ENCODE results near the gene HRH3. TPM values are rescaled to one million over a fixed set of nuclear protein-coding genes. Genes with fewer than 3 reads are reported as not detected.

Gene HRH3
- total RNA-seq, 1 donor: not detected

- H3K27ac ChIP-seq (ENCODE audit: low read depth, low read length): no peak overlapping the region
- H4K20me1 ChIP-seq (ENCODE audit: insufficient read depth, low read length): peaks cover 82% of the 10 kb centered on the region
- H3K79me2 ChIP-seq (ENCODE audit: insufficient read depth, low read length): peaks cover 92% of the 10 kb centered on the region
- no peak overlapping the region for H3K4me2 ChIP-seq (ENCODE audit: insufficient read depth, low read length)
- no peak overlapping the region for H3K4me3 ChIP-seq (ENCODE audit: insufficient read depth, low read length)
- peaks cover 18% of the 10 kb centered on the region for H3K36me3 ChIP-seq (ENCODE audit: insufficient read depth, low read length)
- H3K27me3 ChIP-seq (ENCODE audit: insufficient read depth, low read length): no peaks in the 10 kb centered on the region
- DNase-seq (ENCODE audit: insufficient read length, low spot score, missing footprints): no peak
- no peak overlapping the region for H2AFZ ChIP-seq (ENCODE audit: low read length)
- no peaks in the 10 kb centered on the region for H3K4me1 ChIP-seq (ENCODE audit: insufficient read depth, low read length)
- no peaks in the 10 kb centered on the region for H3K9me3 ChIP-seq (ENCODE audit: low read depth, low read length)
- no peak for TF ChIP-seq CTCF (IDR thresholded peaks at IDR 0.05; ENCODE audit: extremely low read depth, low read depth, low read length)
Measured at GRCh38 chr20:62244644-62245108, 24.6 kb upstream of the HRH3 start.

- H3K4me3 ChIP-seq (ENCODE audit: insufficient read depth, low read length): no peak overlapping the region
- no peak for TF ChIP-seq CTCF (IDR thresholded peaks at IDR 0.05; ENCODE audit: extremely low read depth, low read depth, low read length)
- H3K27me3 ChIP-seq (ENCODE audit: insufficient read depth, low read length): no peaks in the 10 kb centered on the region
- peaks cover 18% of the 10 kb centered on the region for H3K36me3 ChIP-seq (ENCODE audit: insufficient read depth, low read length)
- peaks cover 95% of the 10 kb centered on the region for H3K79me2 ChIP-seq (ENCODE audit: insufficient read depth, low read length)
- no peak overlapping the region for H3K4me2 ChIP-seq (ENCODE audit: insufficient read depth, low read length)
- H3K27ac ChIP-seq (ENCODE audit: low read depth, low read length): no peak overlapping the region
- DNase-seq (ENCODE audit: insufficient read length, low spot score, missing footprints): no peak
- no peak overlapping the region for H2AFZ ChIP-seq (ENCODE audit: low read length)
- no peaks in the 10 kb centered on the region for H3K4me1 ChIP-seq (ENCODE audit: insufficient read depth, low read length)
- peaks cover 85% of the 10 kb centered on the region for H4K20me1 ChIP-seq (ENCODE audit: insufficient read depth, low read length)
- no peaks in the 10 kb centered on the region for H3K9me3 ChIP-seq (ENCODE audit: low read depth, low read length)
Measured at GRCh38 chr20:62243906-62244515, 23.9 kb upstream of the HRH3 start.

- no peak for DNase-seq (ENCODE audit: insufficient read length, low spot score, missing footprints)
- no peak for TF ChIP-seq CTCF (IDR thresholded peaks at IDR 0.05; ENCODE audit: extremely low read depth, low read depth, low read length)
- H3K27me3 ChIP-seq (ENCODE audit: insufficient read depth, low read length): no peaks in the 10 kb centered on the region
- no peak overlapping the region for H3K27ac ChIP-seq (ENCODE audit: low read depth, low read length)
- no peak overlapping the region for H3K4me3 ChIP-seq (ENCODE audit: insufficient read depth, low read length)
- H3K79me2 ChIP-seq (ENCODE audit: insufficient read depth, low read length): peaks cover 90% of the 10 kb centered on the region
- H3K9me3 ChIP-seq (ENCODE audit: low read depth, low read length): no peaks in the 10 kb centered on the region
- H2AFZ ChIP-seq (ENCODE audit: low read length): no peak overlapping the region
- H3K36me3 ChIP-seq (ENCODE audit: insufficient read depth, low read length): peaks cover 18% of the 10 kb centered on the region
- no peaks in the 10 kb centered on the region for H3K4me1 ChIP-seq (ENCODE audit: insufficient read depth, low read length)
- H3K4me2 ChIP-seq (ENCODE audit: insufficient read depth, low read length): no peak overlapping the region
- peaks cover 77% of the 10 kb centered on the region for H4K20me1 ChIP-seq (ENCODE audit: insufficient read depth, low read length)
Measured at GRCh38 chr20:62243106-62243505, 23.0 kb upstream of the HRH3 start.

GRCh38 chr20:62242176-62242575 lies 22.1 kb upstream of the HRH3 start:
- peaks cover 77% of the 10 kb centered on the region for H4K20me1 ChIP-seq (ENCODE audit: insufficient read depth, low read length)

More at GRCh38 chr20:62242176-62242575, 22.1 kb upstream of the HRH3 start:
- no peak overlapping the region for H2AFZ ChIP-seq (ENCODE audit: low read length)
- no peak overlapping the region for H3K4me2 ChIP-seq (ENCODE audit: insufficient read depth, low read length)
- H3K27ac ChIP-seq (ENCODE audit: low read depth, low read length): no peak overlapping the region
- H3K4me1 ChIP-seq (ENCODE audit: insufficient read depth, low read length): peaks cover 3% of the 10 kb centered on the region
- H3K79me2 ChIP-seq (ENCODE audit: insufficient read depth, low read length): peaks cover 84% of the 10 kb centered on the region
- H3K9me3 ChIP-seq (ENCODE audit: low read depth, low read length): no peaks in the 10 kb centered on the region
- H3K36me3 ChIP-seq (ENCODE audit: insufficient read depth, low read length): peaks cover 18% of the 10 kb centered on the region
- no peaks in the 10 kb centered on the region for H3K27me3 ChIP-seq (ENCODE audit: insufficient read depth, low read length)
- no peak overlapping the region for H3K4me3 ChIP-seq (ENCODE audit: insufficient read depth, low read length)
- no peak for DNase-seq (ENCODE audit: insufficient read length, low spot score, missing footprints)
- no peak for TF ChIP-seq CTCF (IDR thresholded peaks at IDR 0.05; ENCODE audit: extremely low read depth, low read depth, low read length)

Data from osteoblast (primary cell).